ENCODE measurements around the gene SMG6.

GRCh38 chr17:2213291-2213960 is 90.2 kb downstream of the SMG6 start:
- TF ChIP-seq CTCF (IDR thresholded peaks at IDR 0.05), result no peak
- no peak for TF ChIP-seq EP300 (IDR thresholded peaks at IDR 0.05)
- no peak for TF ChIP-seq POLR2A (IDR thresholded peaks at IDR 0.05)
- TF ChIP-seq POLR2AphosphoS5 (IDR thresholded peaks at IDR 0.05), result no peak

Measured in upper lobe of left lung (tissue), 4 donors.